OCI-LY3 (cell line): ENCODE measurements around the gene FOSL1.

Experiments
- H2AFZ ChIP-seq: fragments of 200-600, 300-600 bp; shearing (Covaris generic); 2 replicates; pipeline ENCODE4 v1.6.0; 2014; ENCODE audit warnings: antibody characterized with exemption, low read depth, low read length
- H3K27ac ChIP-seq: fragments of 200-600, 300-600 bp; sonication (generic); 2 replicates; pipeline ENCODE4 v1.5.1; 2014; ENCODE audit warnings: mild to moderate bottlenecking, low read length, moderate library complexity, mixed read lengths
- H3K27me3 ChIP-seq: fragments of 200-600, 300-600 bp; sonication (generic); 2 replicates; pipeline ENCODE4 v1.6.1; 2014; ENCODE audit warnings: low read depth, low read length, mixed read lengths
- H3K36me3 ChIP-seq: fragments of 200-600, 300-600 bp; sonication (generic); replicated peaks from 2 replicates; pipeline ENCODE3; 2014; ENCODE audit warnings: low read depth, low read length, mixed read lengths
- H3K4me1 ChIP-seq: fragments of 300-600, 200-600 bp; sonication (generic); 2 replicates; pipeline ENCODE4 v1.6.1; 2014; ENCODE audit warnings: low read length, mixed read lengths
- H3K4me2 ChIP-seq: fragments of 200-600, 300-600 bp; sonication (generic); 2 replicates; pipeline ENCODE4 v1.6.1; 2014; ENCODE audit warnings: low read length, mixed read lengths
- H3K4me3 ChIP-seq: fragments of 300-600, 200-600 bp; sonication (generic); 2 replicates; pipeline ENCODE4 v1.5.1; 2014; ENCODE audit warnings: antibody characterized with exemption, mild to moderate bottlenecking, low read length, moderate library complexity
- H3K79me2 ChIP-seq: fragments of 300-600, 200-600 bp; shearing (Covaris generic); 2 replicates; pipeline ENCODE4 v1.6.1; 2014; ENCODE audit warnings: mild to moderate bottlenecking, low read length, mixed read lengths
- H3K9ac ChIP-seq: fragments of 300-600, 200-600 bp; shearing (Covaris generic); 2 replicates; pipeline ENCODE4 v1.6.0; 2014; ENCODE audit warnings: mild to moderate bottlenecking, low read length, moderate library complexity
- H3K9me3 ChIP-seq: fragments of 200-600, 300-600 bp; shearing (Covaris generic); 2 replicates; pipeline ENCODE4 v1.6.1; 2014; ENCODE audit warnings: low read length, mixed read lengths; ENCODE audit not compliant: insufficient read depth
- H4K20me1 ChIP-seq: fragments of 200-600, 300-600 bp; sonication (generic); 2 replicates; pipeline ENCODE4 v1.6.1; 2016; ENCODE audit warnings: low read length, mixed read lengths; ENCODE audit not compliant: insufficient read depth
- CTCF ChIP-seq: fragments of 200-600, 300-600 bp; sonication (generic); IDR thresholded peaks from 2 replicates; pipeline ENCODE4 v1.5.1; 2014; ENCODE audit warnings: antibody characterized with exemption, low read length, low read depth
- EZH2phosphoT487 ChIP-seq: fragments of 200-600 bp; shearing (Covaris generic); IDR thresholded peaks from 2 replicates; pipeline ENCODE4 v1.6.1; 2018; ENCODE audit warnings: antibody characterized with exemption, mixed run types, low read depth

The FOSL1 gene

GRCh38 chr11:65915821-65916251, 15.6 kb upstream of the FOSL1 start:
- H3K36me3 ChIP-seq, result peaks cover 10% of the 10 kb centered on the region
- H3K9me3 ChIP-seq, result no peaks in the 10 kb centered on the region
- peaks cover 36% of the 10 kb centered on the region for H3K4me1 ChIP-seq
- H3K27ac ChIP-seq, result no peak overlapping the region
- H4K20me1 ChIP-seq, result no peaks in the 10 kb centered on the region
- no peak overlapping the region for H3K4me3 ChIP-seq
- no peak for TF ChIP-seq EZH2phosphoT487
- TF ChIP-seq CTCF, result no peak
- H2AFZ ChIP-seq, result no peak overlapping the region
- H3K27me3 ChIP-seq, result no peaks in the 10 kb centered on the region
- H3K79me2 ChIP-seq, result peaks cover 27% of the 10 kb centered on the region
- H3K9ac ChIP-seq, result no peak overlapping the region
- H3K4me2 ChIP-seq, result no peak overlapping the region

DNA sequence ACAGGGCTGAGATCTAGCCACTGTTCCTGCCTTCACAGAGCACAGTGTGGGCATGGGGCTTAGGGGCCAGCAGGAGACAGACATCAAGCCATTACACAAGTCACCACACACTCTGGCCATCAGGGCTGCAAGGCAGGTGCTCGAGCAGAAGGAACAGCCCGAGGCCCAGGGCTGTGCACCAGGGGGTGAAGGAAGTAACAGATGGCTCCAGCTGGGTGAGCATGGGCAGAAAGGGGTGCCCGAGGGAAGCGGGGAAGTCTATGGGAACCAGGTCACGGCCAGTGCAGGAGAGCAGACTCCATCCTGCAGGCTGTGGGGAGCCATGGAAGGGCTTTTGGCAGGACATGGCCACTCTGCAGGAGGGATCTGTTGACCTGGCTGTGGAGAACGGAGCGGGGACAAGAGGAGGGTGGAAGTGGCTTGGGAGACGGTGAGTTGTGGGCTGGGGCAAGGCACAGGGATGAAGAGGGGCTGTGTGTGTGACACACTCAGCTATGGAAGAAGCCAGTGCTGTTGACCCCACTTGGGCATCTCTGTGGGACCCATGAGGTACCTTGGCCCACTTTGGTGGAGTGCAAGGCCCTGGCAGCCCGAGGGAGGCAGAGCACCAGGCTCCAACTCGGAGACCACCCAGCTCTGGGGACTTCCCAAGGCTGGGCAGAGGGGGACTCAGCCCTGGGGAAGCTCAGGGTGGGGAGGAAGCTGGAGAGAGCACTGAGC, 15.1 kb upstream of the FOSL1 start:
- H3K27me3 ChIP-seq, result no peaks in the 10 kb centered on the region
- peaks cover 5% of the 10 kb centered on the region for H3K36me3 ChIP-seq
- no peak overlapping the region for H3K9ac ChIP-seq
- H3K4me2 ChIP-seq, result no peak overlapping the region
- H3K27ac ChIP-seq, result no peak overlapping the region
- H3K4me3 ChIP-seq, result no peak overlapping the region
- peaks cover 23% of the 10 kb centered on the region for H3K79me2 ChIP-seq
- no peak overlapping the region for H2AFZ ChIP-seq
- no peaks in the 10 kb centered on the region for H4K20me1 ChIP-seq
- TF ChIP-seq EZH2phosphoT487 (no peak), CTCF (no peak)
- H3K9me3 ChIP-seq, result no peaks in the 10 kb centered on the region
- peaks cover 31% of the 10 kb centered on the region for H3K4me1 ChIP-seq

GRCh38 chr11:65912845-65913244, 12.7 kb upstream of the FOSL1 start:
- Histone ChIP-seq H3K4me3 (no peak overlapping the region), H3K27ac (no peak overlapping the region), H3K36me3 (peaks cover 5% of the 10 kb centered on the region), H3K9me3 (no peaks in the 10 kb centered on the region), H2AFZ (no peak overlapping the region), H3K4me2 (peak overlapping the region; percentile 48), H4K20me1 (no peaks in the 10 kb centered on the region), H3K4me1 (peaks cover 29% of the 10 kb centered on the region), H3K9ac (no peak overlapping the region), H3K27me3 (peaks cover 13% of the 10 kb centered on the region), H3K79me2 (peaks cover 9% of the 10 kb centered on the region)
- TF ChIP-seq CTCF, result no peak
- TF ChIP-seq EZH2phosphoT487, result no peak

DNA sequence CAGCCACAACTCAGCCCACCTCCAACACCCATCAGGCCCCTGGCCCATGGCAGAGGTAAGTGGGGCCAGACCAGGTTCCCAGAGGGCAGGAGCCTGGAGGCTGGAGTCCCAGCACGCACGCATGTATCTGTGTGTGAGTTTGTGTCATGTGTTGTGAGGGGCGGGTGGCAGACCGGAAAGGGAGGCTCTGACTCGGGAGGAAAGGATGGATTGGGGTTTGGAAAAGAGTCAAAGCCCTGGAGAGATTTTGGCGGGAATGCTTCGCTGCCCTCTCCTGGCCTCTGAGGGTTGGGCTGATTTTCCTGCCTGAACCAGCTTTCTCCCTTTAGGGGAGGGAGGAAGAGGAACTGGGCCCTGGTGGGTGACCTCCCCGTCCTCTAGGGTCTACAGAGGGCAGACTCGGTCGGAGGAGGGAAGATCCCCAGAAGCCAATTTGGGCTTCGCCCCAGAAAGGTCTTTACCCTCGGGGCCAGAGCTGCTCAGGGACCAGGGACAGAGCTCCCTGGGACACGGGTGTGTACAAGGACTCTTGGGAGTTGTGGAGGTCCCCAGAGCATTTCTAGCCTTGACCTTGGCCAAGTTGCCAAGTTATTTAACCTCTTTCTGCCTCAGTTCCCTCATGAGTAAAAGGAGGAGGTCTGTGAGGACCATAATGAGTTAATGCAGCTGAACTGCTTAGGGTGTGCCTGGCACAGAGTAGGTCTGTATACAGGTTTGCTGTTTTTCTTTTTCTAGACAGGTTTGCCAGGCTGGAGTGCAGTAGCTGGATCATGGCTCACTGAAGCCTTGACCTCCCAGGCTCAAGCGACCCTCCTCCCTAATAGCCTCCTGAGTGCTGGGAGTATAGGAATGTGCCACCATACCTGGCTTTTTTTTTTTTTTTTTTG, 11.7 kb upstream of the FOSL1 start:
- H3K4me3 ChIP-seq, result no peak overlapping the region

More for the DNA sequence above, 11.7 kb upstream of the FOSL1 start:
- peak overlapping the region; percentile 13; the same call in 1 of the 2 replicates for H2AFZ ChIP-seq
- no peaks in the 10 kb centered on the region for H4K20me1 ChIP-seq
- no peaks in the 10 kb centered on the region for H3K79me2 ChIP-seq
- TF ChIP-seq EZH2phosphoT487 (no peak), CTCF (peak; percentile 56)
- H3K36me3 ChIP-seq, result no peaks in the 10 kb centered on the region
- peak overlapping the region; percentile 34 for H3K4me2 ChIP-seq
- H3K9me3 ChIP-seq, result no peaks in the 10 kb centered on the region
- peaks cover 25% of the 10 kb centered on the region for H3K4me1 ChIP-seq
- peak overlapping the region; percentile 5; the same call in 1 of the 2 replicates for H3K9ac ChIP-seq
- H3K27me3 ChIP-seq, result peaks cover 20% of the 10 kb centered on the region
- H3K27ac ChIP-seq, result no peak overlapping the region
